ENCODE results near the gene EDRF1.

The EDRF1 gene, protein sequence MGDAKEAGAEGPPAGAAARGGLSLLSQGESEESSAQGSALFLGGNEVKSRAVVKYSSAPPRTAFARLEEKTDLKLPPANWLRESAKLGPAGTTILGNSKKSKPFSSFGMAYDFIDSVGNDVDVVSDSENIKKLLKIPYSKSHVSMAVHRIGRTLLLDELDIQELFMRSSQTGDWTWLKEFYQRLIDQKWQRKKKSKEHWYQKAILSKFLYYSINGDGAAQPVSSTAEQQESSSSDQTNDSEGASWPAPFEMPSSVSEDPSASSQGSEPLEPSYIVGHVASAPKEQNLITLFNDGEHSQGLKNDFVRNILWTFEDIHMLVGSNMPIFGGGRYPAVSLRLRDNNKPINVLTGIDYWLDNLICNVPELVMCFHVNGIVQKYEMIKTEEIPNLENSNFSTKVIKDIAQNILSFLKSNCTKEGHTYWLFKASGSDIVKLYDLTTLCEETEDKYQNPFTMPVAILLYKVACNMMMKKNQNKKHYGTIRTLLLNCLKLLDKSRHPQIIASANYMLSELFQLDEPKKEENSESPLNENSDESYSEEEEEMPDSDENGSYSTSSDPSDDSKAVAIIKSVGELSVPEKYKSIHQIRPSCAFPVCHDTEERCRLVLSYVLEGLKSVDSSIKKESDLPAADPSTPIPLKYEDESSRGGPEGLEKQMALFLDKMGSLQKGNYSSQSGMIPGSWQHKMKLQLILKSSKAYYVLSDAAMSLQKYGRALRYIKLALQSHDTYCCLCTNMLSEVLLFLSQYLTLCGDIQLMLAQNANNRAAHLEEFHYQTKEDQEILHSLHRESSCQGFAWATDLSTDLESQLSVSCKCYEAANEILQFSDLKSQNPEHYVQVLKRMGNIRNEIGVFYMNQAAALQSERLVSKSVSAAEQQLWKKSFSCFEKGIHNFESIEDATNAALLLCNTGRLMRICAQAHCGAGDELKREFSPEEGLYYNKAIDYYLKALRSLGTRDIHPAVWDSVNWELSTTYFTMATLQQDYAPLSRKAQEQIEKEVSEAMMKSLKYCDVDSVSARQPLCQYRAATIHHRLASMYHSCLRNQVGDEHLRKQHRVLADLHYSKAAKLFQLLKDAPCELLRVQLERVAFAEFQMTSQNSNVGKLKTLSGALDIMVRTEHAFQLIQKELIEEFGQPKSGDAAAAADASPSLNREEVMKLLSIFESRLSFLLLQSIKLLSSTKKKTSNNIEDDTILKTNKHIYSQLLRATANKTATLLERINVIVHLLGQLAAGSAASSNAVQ

DNA sequence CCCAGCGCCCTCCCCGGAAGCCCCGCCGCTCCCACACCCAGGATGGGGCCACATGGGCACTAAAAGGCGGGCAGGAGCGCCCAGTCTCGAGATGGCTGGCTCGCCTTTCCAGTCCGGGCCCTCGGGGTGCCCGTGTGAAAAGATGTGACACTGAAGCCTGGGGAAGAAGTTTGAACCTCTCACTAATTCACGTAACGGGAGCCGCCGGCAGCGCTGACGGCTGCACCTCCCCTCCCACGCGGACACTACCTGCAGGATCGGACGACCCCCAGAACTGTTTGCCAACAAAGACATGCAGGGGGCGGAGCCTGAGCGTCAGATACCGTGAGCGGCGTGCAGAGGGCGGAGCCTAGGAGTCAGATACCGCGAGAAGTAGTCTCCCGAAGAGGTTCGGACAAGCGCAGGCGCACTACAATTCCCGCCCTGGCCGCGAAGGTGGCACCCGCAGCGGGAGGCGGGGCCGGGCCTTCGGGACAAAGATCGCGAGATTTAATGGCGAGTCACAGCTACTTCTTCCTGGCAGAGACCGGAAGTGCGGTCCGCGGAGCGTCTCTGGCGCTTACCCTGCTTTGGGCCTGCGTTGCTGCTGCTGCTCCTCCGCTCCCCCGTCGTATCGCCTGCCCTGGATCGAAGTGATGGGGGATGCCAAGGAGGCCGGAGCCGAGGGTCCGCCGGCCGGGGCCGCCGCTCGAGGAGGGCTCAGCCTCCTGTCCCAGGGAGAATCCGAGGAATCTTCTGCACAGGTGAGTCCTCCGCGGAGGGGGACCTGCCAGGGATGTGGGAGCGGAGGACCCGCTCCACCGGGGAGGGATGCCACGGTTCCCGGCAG, at the start of gene EDRF1:
Gene EDRF1, plus strand, starts transcription at position 537 of the 829 bp plus-strand sequence. Its CDS starts 99 bp downstream, at position 636.
- peak; percentile 72 for DNase-seq (ENCODE audit: insufficient read length, low spot score)
- FAIRE-seq, result peak; percentile 97
- peak; percentile 82 for TF ChIP-seq POLR2A (IDR thresholded peaks at IDR 0.05; ENCODE audit: low read depth, low read length)

DNA sequence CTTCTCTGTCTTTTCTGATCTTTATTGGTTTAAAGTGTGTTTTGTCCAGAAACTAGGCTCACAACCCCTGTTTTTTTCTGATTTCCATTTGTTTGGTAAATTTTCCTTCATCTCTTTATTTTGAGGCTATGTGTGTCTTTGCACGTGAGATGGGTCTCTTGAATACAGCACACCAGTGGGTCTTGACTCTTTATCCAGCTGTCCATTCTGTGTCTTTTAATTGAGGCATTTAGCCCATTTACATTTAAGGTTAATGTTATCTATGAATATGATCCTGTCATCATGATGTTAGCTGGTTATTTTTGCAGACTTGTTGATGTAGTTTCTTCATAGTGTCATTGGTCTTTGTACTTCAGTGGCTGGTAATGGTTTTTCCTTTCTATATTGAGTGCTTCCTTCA, 46.6 kb upstream of the EDRF1 start:
- TF ChIP-seq POLR2A (IDR thresholded peaks at IDR 0.05; ENCODE audit: low read depth, low read length), result no peak
- FAIRE-seq (no peak), DNase-seq (ENCODE audit: insufficient read length, low spot score) (no peak)

DNA sequence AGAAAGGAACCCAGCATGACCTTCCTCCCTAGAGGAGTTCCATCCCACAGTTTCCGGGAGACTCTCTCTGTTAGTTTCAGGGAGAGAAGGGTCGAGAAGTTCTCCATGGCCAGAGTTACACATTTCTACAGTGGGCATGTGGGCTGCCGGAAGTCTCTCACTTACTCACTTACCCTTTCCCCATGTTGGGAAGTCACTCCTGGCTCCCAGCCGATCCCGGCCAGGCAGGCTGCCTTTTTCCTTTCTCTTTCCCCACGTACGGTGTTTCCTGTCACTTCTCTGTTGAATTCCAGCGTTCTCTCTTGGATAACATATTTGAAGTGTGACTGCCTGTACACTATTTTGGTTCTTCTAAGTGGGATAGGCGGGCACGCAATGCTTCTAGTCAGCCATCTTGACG, 40.1 kb upstream of the EDRF1 start:
- TF ChIP-seq POLR2A (IDR thresholded peaks at IDR 0.05; ENCODE audit: low read depth, low read length), result no peak
- no peak for DNase-seq (ENCODE audit: insufficient read length, low spot score)
- no peak for FAIRE-seq

DNA sequence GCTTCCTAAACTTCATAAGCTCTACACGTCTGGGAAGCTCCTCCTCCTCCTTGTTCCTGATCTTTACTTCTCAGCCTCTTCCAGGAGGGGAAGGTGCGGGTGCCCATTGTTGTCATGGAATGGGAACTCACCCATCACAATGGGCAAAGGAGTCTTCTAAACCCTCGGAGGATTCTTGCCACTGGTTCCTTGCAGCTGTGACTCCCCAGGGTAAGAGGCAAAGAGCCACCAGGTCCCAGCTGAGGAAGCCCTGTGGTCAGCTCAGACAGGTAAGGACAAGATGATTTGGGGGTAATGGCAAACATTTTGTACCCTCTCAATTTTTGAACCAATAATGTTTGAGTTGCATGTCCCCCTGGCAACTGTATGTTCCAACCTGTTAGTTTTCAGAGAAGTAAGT, 36.4 kb upstream of the EDRF1 start, which contains the start of gene TEX36:
Gene TEX36, minus strand, starts transcription at position 101 of the 400 bp plus-strand sequence. CDS start 174 bp downstream, outside the sequence.
- no peak for TF ChIP-seq POLR2A (IDR thresholded peaks at IDR 0.05; ENCODE audit: low read depth, low read length)
- DNase-seq (ENCODE audit: insufficient read length, low spot score), result no peak
- no peak for FAIRE-seq

DNA sequence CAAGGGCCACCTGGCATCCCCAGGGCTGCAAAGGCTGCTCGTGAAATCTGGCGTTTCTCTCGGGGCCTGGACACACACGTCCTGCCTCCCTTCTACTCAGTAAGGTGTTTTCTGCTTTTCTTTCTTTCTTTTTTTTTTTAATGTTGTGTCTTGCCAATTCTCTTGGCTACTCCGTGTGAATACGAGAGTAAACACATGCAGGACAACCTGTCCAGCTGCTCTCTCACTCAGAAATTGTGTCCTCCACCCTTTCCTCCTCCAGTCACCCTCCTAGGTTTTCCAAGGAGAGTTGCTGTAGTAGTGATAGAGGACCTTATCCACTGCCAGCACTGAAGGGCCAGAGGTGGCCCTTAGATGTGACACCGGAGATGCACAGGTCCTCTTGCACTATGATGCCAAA, 35.7 kb upstream of the EDRF1 start:
- FAIRE-seq, result no peak
- TF ChIP-seq POLR2A (IDR thresholded peaks at IDR 0.05; ENCODE audit: low read depth, low read length), result no peak
- DNase-seq (ENCODE audit: insufficient read length, low spot score), result no peak

DNA sequence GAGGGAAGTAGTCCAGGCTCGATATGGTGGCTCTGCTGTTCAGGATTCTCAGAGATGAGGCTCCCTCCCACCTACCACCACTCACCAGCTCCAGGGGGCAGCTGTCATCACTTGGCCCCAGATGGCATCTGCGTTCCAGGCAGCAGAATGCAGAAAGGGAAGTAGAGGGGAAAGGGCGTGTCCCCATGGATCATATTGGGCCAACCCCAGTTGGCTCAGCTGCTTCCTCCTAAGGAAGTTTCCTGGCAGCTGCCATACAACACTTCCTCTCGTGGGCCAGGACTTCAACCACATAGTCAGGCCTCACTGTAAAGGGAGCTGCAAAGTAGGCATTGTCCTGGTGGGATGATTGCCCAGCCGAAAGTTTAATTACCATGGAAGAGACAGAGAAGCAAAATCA, 34.9 kb upstream of the EDRF1 start:
- no peak for DNase-seq (ENCODE audit: insufficient read length, low spot score)

DNA sequence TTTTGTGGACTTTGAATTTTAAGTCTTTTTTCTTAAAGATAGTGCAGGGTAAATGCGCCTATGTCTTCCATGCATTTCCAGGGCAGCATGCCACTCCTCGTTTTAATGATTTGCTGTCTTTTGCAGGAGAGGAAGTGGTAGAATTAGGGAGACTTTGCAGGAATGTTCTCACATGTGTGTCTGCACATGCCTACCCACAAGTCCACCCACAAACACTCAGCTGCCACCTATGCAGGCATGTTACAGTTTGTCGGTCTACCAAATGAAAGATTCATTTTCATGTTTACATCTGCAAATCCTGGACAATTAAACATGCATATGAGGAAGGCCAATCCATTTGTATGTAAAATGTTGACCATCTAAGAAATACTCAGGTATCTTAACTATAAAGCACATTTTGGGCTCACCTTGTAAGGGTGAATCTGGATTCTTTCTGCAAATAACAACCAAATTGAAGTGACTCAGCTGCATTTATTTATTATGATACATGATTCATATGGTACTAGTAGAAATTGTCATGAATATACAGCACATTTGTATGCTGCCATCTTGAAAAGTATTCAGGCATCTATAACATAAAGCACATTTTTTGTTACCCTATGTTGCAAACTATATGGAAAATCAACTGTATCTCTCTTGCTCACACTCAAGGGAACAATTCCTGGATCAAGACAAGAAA, 31.9 kb upstream of the EDRF1 start:
- TF ChIP-seq POLR2A (IDR thresholded peaks at IDR 0.05; ENCODE audit: low read depth, low read length), result no peak
- FAIRE-seq, result no peak

More for the DNA sequence above, 34.9 kb upstream of the EDRF1 start:
- no peak for TF ChIP-seq POLR2A (IDR thresholded peaks at IDR 0.05; ENCODE audit: low read depth, low read length)
- no peak for FAIRE-seq

DNA sequence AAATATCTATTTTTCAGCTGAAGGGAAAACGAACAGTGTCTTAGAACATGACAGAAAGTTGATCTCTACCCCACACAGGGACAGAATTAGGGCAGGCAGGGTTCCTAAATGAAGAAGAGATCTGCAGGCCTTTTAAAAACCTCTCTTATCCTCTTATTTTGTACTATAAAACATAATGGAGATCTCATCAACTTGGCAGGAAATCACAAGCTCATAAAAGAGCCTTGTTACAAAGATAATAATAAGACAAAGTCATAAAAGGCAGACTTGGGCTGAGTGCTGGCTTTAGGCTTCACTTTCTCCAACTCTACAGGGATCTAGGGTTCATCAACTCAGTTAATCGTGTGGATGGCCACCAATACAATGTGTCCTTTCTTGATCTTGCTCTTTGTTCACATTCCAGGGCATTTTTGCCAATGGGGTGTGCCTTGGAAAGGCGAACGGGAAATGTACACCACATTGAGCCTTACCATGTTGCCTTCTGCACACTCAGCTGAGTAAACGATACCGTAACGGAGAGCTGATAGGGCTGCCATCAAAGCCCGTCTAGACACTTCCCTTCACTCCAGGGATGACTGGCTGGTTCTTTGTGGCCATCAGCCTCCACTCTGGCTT, 29.4 kb upstream of the EDRF1 start:
- TF ChIP-seq POLR2A (IDR thresholded peaks at IDR 0.05; ENCODE audit: low read depth, low read length), result no peak
- FAIRE-seq (no peak), DNase-seq (ENCODE audit: insufficient read length, low spot score) (no peak)

More for the DNA sequence above, 31.9 kb upstream of the EDRF1 start:
- no peak for DNase-seq (ENCODE audit: insufficient read length, low spot score)

DNA sequence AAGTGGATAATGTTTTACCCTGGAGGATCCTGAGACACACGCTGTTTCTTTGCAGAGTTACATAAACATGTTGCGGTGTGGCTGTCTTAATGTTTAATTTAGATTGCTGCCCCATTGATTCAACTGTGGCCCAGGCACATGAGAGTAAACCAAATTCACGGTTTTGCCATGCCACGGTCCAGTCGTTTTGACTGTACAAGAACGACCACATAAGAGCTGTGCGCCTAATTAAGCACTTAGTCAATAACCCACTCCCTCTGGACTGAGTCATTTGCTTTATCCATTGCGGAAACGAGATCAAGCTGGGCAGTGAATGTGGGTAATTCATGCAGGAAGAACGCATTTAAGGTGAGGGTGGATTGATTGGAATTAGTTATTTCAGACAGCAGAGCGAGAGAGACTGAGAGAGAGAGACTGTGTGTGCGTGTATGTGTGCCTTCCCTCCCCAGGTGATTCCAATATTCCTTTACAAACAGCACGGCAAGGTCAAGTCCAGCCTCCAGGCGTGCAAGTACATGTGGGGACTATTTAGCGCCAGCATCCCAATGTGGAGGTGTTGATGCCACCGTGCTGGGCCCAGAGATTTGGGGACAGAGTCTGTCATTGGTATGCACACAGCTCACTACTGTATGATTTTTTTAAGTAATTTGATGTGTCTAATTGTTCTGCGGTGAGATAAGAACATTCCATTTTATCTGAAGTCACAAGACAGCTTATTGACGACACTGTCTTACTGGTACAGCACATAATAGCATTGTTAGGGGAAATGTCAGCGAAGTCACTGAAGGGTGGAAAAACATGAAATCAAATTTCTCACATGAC, 28.1 kb upstream of the EDRF1 start:
- DNase-seq (ENCODE audit: insufficient read length, low spot score), result no peak
- TF ChIP-seq POLR2A (IDR thresholded peaks at IDR 0.05; ENCODE audit: low read depth, low read length), result no peak
- FAIRE-seq, result no peak

DNA sequence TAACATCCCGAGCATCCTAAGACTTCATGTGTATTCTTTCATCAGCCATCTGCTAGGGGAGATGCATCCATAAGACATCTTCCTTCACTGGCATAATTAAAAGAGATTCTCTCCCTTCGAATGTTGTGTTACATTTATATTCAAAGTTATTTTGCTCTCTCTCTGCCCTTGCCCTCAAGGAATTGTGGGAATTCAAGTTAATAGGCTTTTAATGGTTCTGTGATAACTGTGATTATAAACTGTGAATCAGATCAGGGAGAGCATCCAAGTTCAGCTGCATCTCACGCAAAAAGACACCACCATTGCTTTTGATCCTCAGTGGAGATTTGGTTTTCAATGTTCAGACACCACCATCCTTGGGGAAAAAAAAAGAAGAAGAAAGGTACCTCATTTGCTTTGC, 27.3 kb upstream of the EDRF1 start:
- DNase-seq (ENCODE audit: insufficient read length, low spot score), result no peak
- no peak for TF ChIP-seq POLR2A (IDR thresholded peaks at IDR 0.05; ENCODE audit: low read depth, low read length)
- FAIRE-seq, result no peak
